Bronchial epithelial cell (primary cell): Measurements from ENCODE around the gene PVRIG. TPM values are rescaled to one million over a fixed set of nuclear protein-coding genes. Genes with fewer than 3 reads are reported as not detected.
A peak's percentile ranks its signal among the peaks of the same experiment; 100 is the strongest.
"Not testable (repeated sequence)": the region's sequence is repeated elsewhere in the genome, so short reads cannot be mapped to it uniquely, and the experiment has no call there.

Source experiments
- DNase-seq: peaks from one replicate; pipeline ENCODE4 v3.0.0-alpha.2; 2010; ENCODE audit warnings: low read depth
- FAIRE-seq: peaks from 2 replicates; lab custom pipeline; 2011; peaks lifted over from hg19 to GRCh38; lab: Jason Lieb, UNC
- H3K27me3 ChIP-seq: 2 replicates; pipeline ENCODE4 v1.5.1; 2011; ENCODE audit warnings: low read length; ENCODE audit not compliant: control insufficient read depth, insufficient read depth
- H3K36me3 ChIP-seq: 2 replicates; pipeline ENCODE4 v1.5.1; 2011; ENCODE audit warnings: low read length; ENCODE audit not compliant: control insufficient read depth, insufficient read depth
- H3K4me3 ChIP-seq: 2 replicates; pipeline ENCODE4 v1.5.1; 2011; ENCODE audit warnings: mild to moderate bottlenecking, low read depth, low read length, control low read depth
- CTCF ChIP-seq: IDR thresholded peaks from 2 replicates; pipeline ENCODE4 v1.5.1; 2011; ENCODE audit warnings: mild to moderate bottlenecking, moderate library complexity, low read length, control low read depth, inconsistent platforms; ENCODE audit not compliant: insufficient read depth, severe bottlenecking
- total RNA-seq: library from RNA; depleted of rRNA; stranded (reverse); fragments of >200 nt; gene quantifications from 2 replicates; pipeline ENCODE4 v1.2.1, GENCODE V29; 2014

Gene PVRIG
- total RNA-seq, 1 donor from 2014 or later, result not detected

GRCh38 chr7:100221767-100222444, 2.2 kb downstream of the PVRIG start:
- Histone ChIP-seq H3K36me3 (no peaks in the 10 kb centered on the region), H3K4me3 (no peak overlapping the region), H3K27me3 (no peaks in the 10 kb centered on the region)
- FAIRE-seq (no peak), DNase-seq (no peak)
- TF ChIP-seq CTCF, result no peak

GRCh38 chr7:100222445-100223132, 2.8 kb downstream of the PVRIG start:
- TF ChIP-seq CTCF, result no peak
- no peak overlapping the region for H3K4me3 ChIP-seq
- FAIRE-seq (no peak), DNase-seq (no peak)
- no peaks in the 10 kb centered on the region for H3K36me3 ChIP-seq
- H3K27me3 ChIP-seq, result no peaks in the 10 kb centered on the region

GRCh38 chr7:100223376-100223927, 3.7 kb downstream of the PVRIG start:
- H3K4me3 ChIP-seq, FAIRE-seq, H3K36me3 ChIP-seq, DNase-seq, H3K27me3 ChIP-seq: not testable (repeated sequence)

- H3K4me3 ChIP-seq, DNase-seq, H3K36me3 ChIP-seq, H3K27me3 ChIP-seq, FAIRE-seq: not testable (repeated sequence)
Observed at GRCh38 chr7:100224891-100225290, 5.1 kb downstream of the PVRIG start.

- H3K27me3 ChIP-seq, H3K36me3 ChIP-seq, DNase-seq, H3K4me3 ChIP-seq, FAIRE-seq: not testable (repeated sequence)
Observed at GRCh38 chr7:100234660-100235317, 15.0 kb downstream of the PVRIG start.

- not testable (repeated sequence) for H3K36me3 ChIP-seq, H3K27me3 ChIP-seq, FAIRE-seq, DNase-seq, H3K4me3 ChIP-seq
Observed at GRCh38 chr7:100239975-100240374, 20.2 kb downstream of the PVRIG start.

GRCh38 chr7:100243385-100243784, 23.6 kb downstream of the PVRIG start:
- not testable (repeated sequence) for H3K36me3 ChIP-seq, H3K4me3 ChIP-seq, H3K27me3 ChIP-seq, FAIRE-seq
- peak; percentile 16 for DNase-seq

- not testable (repeated sequence) for FAIRE-seq, H3K27me3 ChIP-seq, H3K36me3 ChIP-seq, DNase-seq, H3K4me3 ChIP-seq
Observed at GRCh38 chr7:100244988-100245605, 25.3 kb downstream of the PVRIG start.

- H3K27me3 ChIP-seq, FAIRE-seq, H3K4me3 ChIP-seq, H3K36me3 ChIP-seq, DNase-seq: not testable (repeated sequence)
Observed at GRCh38 chr7:100246121-100246864, 26.5 kb downstream of the PVRIG start.

- H3K4me3 ChIP-seq, H3K27me3 ChIP-seq, FAIRE-seq, DNase-seq, H3K36me3 ChIP-seq: not testable (repeated sequence)
Observed at GRCh38 chr7:100246865-100247137, 27.1 kb downstream of the PVRIG start.
